Ovary (tissue), 3 donors: Measurements from ENCODE around the gene ILF2.

ENCODE experiments used
- CTCF ChIP-seq, 3 donors: fragments of 450-650 bp in 2 of 3; fragments of 200-600 bp in 1 of 3; IDR thresholded peaks; one replicate each; pipeline versions ENCODE4 v1.5.1 to v1.8.0; 2016 to 2022; ENCODE audit warnings: antibody characterized with exemption in 3 of 3, mild to moderate bottlenecking in 1 of 3
- POLR2A ChIP-seq: fragments of 450-650 bp; IDR thresholded peaks from one replicate; pipeline ENCODE4 v1.6.1; 2017; ENCODE audit warnings: antibody characterized with exemption, mild to moderate bottlenecking, moderate library complexity
- donor health status: DM: no; HTN: no; CAD: no.

- TF ChIP-seq CTCF (IDR thresholded peaks at IDR 0.05) (no peak), POLR2A (no peak)
These were observed 27.0 kb downstream of the ILF2 start for GRCh38 chr1:153643816-153644215.
